ENCODE results near the gene TSC22D4.
"Not testable (repeated sequence)": the region's sequence is repeated elsewhere in the genome, so short reads cannot be mapped to it uniquely, and the experiment has no call there.

The TSC22D4 gene

GRCh38 chr7:100478958-100479660 lies at the start of gene TSC22D4:
Gene TSC22D4 (minus strand): TSS chr7:100479214. CDS start chr7:100478038, 1,176 bp downstream.
- DNase-seq, result peak; percentile 86

GRCh38 chr7:100528108-100528866 lies 49.3 kb upstream of the TSC22D4 start:
- DNase-seq, result not testable (repeated sequence)

GRCh38 chr7:100523192-100523591 lies 44.2 kb upstream of the TSC22D4 start:
- DNase-seq, result not testable (repeated sequence)

- DNase-seq, result not testable (repeated sequence)
Measured at GRCh38 chr7:100521909-100522593, 43.0 kb upstream of the TSC22D4 start.

- no peak for DNase-seq
Measured at GRCh38 chr7:100521076-100521475, 42.1 kb upstream of the TSC22D4 start.

GRCh38 chr7:100520138-100520537 lies 41.1 kb upstream of the TSC22D4 start:
- DNase-seq, result no peak

GRCh38 chr7:100519580-100519979 lies 40.6 kb upstream of the TSC22D4 start:
- DNase-seq, result no peak

GRCh38 chr7:100517305-100517704 lies 38.3 kb upstream of the TSC22D4 start:
- no peak for DNase-seq

- peak; percentile 10 for DNase-seq
Measured at GRCh38 chr7:100516135-100516812, 37.3 kb upstream of the TSC22D4 start.

- no peak for DNase-seq
Measured at GRCh38 chr7:100515072-100515532, 36.1 kb upstream of the TSC22D4 start.

GRCh38 chr7:100513212-100513810 lies 34.3 kb upstream of the TSC22D4 start:
- DNase-seq, result no peak

GRCh38 chr7:100510437-100511239 lies 31.6 kb upstream of the TSC22D4 start:
- DNase-seq, result no peak

- DNase-seq, result peak; percentile 92
Measured at GRCh38 chr7:100509231-100509630, 30.2 kb upstream of the TSC22D4 start.

- peak; percentile 10 for DNase-seq
Measured at GRCh38 chr7:100506356-100506923, 27.4 kb upstream of the TSC22D4 start.

- no peak for DNase-seq
Measured at GRCh38 chr7:100504887-100505611, 26.0 kb upstream of the TSC22D4 start.

GRCh38 chr7:100504031-100504430 lies 25.0 kb upstream of the TSC22D4 start:
- DNase-seq, result not testable (repeated sequence)

GRCh38 chr7:100500743-100501142 lies 21.7 kb upstream of the TSC22D4 start:
- DNase-seq, result not testable (repeated sequence)

GRCh38 chr7:100496509-100496908 lies 17.5 kb upstream of the TSC22D4 start:
- no peak for DNase-seq

GRCh38 chr7:100493476-100494264 lies 14.7 kb upstream of the TSC22D4 start:
- DNase-seq, result no peak
